HG03159 (cell line): Measurements from ENCODE around the gene DBR1.
A peak's percentile ranks its signal among the peaks of the same experiment; 100 is the strongest.

Experiments used
- ATAC-seq: cut with Tn5 transposase; IDR thresholded peaks from one replicate; pipeline ENCODE4 v1.9.1; 2021; ENCODE audit warnings: mild to moderate bottlenecking, moderate library complexity; ENCODE audit not compliant: unreplicated experiment

Gene DBR1

DNA sequence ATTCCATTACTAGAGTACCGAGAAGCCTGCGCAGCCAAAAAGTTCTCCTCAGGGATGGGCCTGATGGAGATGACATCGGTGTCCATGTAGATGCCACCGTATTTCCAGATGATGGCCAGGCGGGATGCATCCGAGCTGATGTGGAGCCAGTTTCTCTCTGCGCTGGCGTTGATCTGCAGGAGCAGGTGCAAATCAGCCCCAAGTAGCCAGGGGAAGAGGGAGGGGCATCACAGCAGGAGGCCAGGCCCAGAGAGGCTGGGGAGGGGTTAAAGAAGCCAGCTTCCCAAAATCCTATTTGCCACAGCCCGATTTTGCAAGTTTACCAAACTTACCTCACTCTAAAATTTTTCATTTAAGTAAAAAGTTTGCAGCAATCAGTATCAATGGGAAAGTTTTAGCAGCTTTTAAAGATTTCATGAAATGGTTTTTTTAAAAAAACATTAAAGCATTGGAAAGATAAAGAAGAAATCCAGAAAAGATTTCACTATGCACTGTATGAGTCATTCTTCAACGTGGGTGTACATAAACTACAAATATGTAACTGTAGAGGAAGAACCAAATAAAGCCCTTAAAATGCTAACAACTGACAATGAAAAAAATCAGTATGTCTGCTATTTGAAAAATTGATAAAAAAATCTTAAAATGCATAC, 49.9 kb downstream of the DBR1 start:
- no peak for ATAC-seq

- ATAC-seq = no peak
Measured at GRCh38 chr3:138124188-138124587, 50.5 kb downstream of the DBR1 start.

- no peak for ATAC-seq
Measured at GRCh38 chr3:138119423-138119766, 55.3 kb downstream of the DBR1 start.

GRCh38 chr3:138118612-138119422, 55.9 kb downstream of the DBR1 start:
- ATAC-seq = peak; percentile 74

DNA sequence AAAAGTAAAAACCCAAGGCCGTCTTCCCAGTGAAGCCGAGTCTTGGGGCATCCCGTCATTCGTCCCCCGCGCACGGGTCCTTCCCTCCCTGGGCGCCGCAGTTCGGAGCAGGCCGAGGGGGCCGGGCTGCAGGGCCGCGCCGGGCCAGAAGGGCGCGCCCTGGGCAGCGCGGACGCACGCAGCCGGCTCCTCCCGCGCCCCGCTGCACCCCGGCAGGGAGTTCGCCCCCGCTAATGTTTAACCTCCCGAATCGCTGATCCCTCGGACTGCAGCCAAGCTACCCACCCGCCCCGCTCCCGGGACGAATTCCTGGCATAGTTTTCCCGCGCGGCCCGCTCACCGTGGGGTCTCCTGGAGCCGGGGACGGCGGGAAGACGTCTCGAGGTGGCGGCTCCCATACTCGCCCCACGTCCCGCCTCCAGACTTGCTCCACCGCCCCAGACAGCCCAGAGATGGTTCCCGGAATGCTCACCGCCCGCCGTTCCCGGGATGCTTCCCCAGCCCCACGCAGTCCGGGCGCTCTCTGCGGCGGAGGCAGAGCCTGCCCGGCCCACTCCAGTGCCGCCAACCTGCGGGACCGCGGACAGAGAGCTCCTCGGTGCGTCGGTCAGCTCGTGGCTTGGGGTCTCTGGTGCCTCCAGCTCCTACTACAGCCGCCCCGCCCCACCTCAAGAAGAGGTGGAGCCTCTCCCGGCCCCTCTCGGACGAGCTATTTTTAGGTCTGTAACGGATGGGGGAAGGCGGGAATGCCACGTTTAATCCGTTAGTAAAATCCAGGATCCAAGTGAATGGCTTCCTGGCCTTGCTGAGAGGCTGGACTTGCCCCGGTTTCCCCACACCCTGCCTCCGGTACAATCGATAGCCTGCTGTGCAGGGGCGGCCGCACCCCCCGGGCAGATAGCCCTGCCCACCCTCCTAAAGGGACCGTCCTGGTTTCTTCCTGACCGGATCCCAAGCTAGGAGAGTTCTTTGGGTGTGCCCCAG, 59.4 kb downstream of the DBR1 start, which contains the start of gene DZIP1L:
TSS of gene DZIP1L (minus strand) at position 621 of the 984 bp plus-strand sequence. CDS start 11,637 bp downstream, outside the sequence.
- peak; percentile 85 for ATAC-seq

DNA sequence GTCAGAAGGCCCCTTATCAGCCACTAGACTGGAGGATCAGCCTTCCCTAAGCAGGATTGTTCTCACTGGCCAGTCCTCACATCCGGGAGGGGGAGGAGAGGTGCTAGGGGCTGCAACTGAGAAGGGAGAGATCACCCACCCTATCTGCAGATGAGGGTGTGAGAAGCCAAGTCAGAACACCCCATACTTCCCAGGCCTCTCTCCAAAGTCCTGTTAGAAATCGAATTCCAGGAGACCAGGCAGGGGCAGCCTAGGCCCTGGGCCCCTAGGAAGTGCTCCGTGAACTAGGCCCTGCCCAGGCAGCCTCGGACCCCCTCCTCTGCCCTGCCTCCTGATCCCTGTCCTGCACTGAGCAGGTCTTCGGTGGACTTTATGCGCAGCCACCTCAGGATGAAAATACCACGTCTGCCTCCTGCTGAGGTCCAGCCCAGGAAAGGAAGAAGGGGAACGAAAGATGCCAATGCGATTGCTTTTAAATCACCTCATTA, 60.2 kb downstream of the DBR1 start:
- ATAC-seq = no peak

- no peak for ATAC-seq
Measured at GRCh38 chr3:138113326-138113725, 61.4 kb downstream of the DBR1 start.

DNA sequence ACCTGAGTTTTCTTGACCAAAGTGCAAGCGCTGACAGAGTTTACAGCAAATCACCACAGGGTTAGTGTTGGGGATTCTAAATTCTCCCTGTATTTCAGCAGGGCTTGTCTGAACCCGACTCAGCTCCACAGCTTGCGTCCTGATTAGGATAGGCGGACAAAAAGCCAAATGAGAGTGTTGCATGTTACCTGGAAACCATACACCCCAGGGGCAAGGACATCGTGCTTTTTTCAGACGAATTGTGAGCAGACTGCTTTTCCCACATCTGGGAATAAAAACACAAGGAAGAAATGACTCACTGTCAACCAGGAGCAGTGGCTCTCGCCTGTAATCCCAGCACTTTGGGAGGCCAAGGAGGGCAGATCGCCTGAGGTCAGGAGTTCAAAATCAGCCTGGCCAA, 62.4 kb downstream of the DBR1 start:
- ATAC-seq = no peak
